ENCODE data around the gene SEPTIN11. TPM values are rescaled to one million over a fixed set of nuclear protein-coding genes. Genes with fewer than 3 reads are reported as not detected.

The SEPTIN11 gene
- polyA plus RNA-seq, result 486 and 545 TPM in 2 replicates

DNA sequence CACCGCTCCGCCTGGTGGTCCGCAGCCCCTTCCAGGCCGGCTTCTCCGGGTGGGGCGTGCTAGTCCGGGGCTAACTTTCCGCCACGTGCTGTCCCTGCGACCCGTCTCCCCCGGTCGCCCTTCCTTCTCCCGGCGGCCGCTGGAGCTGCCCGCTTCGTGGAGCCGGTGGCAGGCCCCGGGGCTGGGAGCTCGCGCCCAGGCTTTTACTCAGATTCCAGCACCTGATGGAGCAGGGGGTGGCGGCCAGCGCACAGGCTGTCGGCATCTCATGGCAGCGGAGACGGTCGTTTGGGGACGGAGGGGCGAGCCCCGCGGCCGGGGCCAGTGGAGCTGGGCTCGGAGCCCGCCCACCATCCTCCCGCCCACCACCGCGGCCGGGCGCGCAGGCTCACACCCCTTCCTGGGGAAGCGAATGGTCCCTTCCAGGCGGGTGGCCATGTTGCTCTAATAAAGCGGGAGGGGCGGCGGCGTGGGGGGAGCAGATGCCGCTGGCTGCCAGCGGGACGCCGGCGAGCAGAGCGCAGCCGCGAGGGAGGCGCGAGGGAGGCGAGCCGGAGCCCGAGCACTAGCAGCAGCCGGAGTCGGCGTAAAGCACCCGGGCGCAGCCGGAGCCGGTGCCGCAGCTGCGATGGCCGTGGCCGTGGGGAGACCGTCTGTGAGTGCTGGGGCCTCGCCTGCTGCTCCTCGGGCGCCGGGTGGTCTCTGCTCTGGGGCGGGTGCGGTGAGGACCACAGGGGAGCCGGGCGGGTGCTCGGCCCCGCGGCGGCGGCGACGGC lies at the start of gene SEPTIN11:
TSS of gene SEPTIN11 (plus strand) at position 477 of the 776 bp plus-strand sequence. CDS start at position 629, 152 bp downstream.

Other genes starting within 250 kb of the SEPTIN11 start
- gene SOWAHB, start 51.6 kb upstream of the SEPTIN11 start, polyA plus RNA-seq, result 0.71 and 1.0 TPM in 2 replicates
- gene CCNI, start 126.2 kb downstream of the SEPTIN11 start, polyA plus RNA-seq, result 51.3 and 87.2 TPM in 2 replicates
- gene CCNG2, start 207.5 kb downstream of the SEPTIN11 start, polyA plus RNA-seq, result 6.0 and 8.3 TPM in 2 replicates

All from Purkinje cell (primary cell).